GM19099 (cell line): Measurements from ENCODE around the gene PITPNM1.

Experiments
- POLR2A ChIP-seq: IDR thresholded peaks from 3 replicates; pipeline ENCODE4 v1.6.1; 2011; ENCODE audit warnings: low read depth; ENCODE audit not compliant: insufficient read length; ENCODE audit errors: extremely low read depth

PITPNM1 gene

GRCh38 chr11:67442504-67443404, 62.4 kb downstream of the PITPNM1 start:
- no peak for TF ChIP-seq POLR2A
